ENCODE measurements around the gene COL13A1.

- no peak for TF ChIP-seq POLR2AphosphoS5 (IDR thresholded peaks at IDR 0.05)
- no peak for TF ChIP-seq CTCF (IDR thresholded peaks at IDR 0.05 in 8 of 11, conservative IDR thresholded peaks at IDR 0.05 in 3 of 11)
- TF ChIP-seq POLR2A (IDR thresholded peaks at IDR 0.05), result no peak
Measured at GRCh38 chr10:69815104-69815503, 13.4 kb downstream of the COL13A1 start.
